HAP-1 (cell line): ENCODE measurements around the gene ALK.

ENCODE experiments used
- DNase-seq, 2 experiments: peaks; one replicate each; pipeline ENCODE4 v3.0.0-alpha.2; 2016 to 2020; ENCODE audit warnings: low spot score in 2 of 2
- H3K27me3 ChIP-seq: fragments of 250-450 bp; sonication (Bioruptor Pico); 2 replicates; pipeline ENCODE4 v1.5.1; 2020; ENCODE audit warnings: low read depth, mild to moderate bottlenecking, moderate library complexity
- H3K36me3 ChIP-seq: fragments of 250-450 bp; sonication (Bioruptor Pico); replicated peaks from 2 replicates; pipeline ENCODE4 v1.5.1; 2020; ENCODE audit warnings: mild to moderate bottlenecking
- H3K4me1 ChIP-seq: fragments of 250-450 bp; sonication (Bioruptor Pico); 2 replicates; pipeline ENCODE4 v1.5.1; 2020; ENCODE audit warnings: mild to moderate bottlenecking
- H3K4me3 ChIP-seq: fragments of 250-450 bp; sonication (Bioruptor Pico); 2 replicates; pipeline ENCODE4 v1.5.1; 2020; ENCODE audit warnings: mild to moderate bottlenecking, moderate library complexity
- H3K9me3 ChIP-seq: fragments of 250-450 bp; sonication (Bioruptor Pico); 2 replicates; pipeline ENCODE4 v1.5.1; 2020; ENCODE audit warnings: mild to moderate bottlenecking, moderate library complexity
- in situ Hi-C: fragments of 300-500 bp; cut with MboI; formaldehyde crosslinking; loops from 3 replicates; pipeline ENCODE4 v1.14.3; 2020; ENCODE audit warnings: low sequenced_read_pairs, inconsistent platforms, mixed read lengths

The ALK gene

DNA sequence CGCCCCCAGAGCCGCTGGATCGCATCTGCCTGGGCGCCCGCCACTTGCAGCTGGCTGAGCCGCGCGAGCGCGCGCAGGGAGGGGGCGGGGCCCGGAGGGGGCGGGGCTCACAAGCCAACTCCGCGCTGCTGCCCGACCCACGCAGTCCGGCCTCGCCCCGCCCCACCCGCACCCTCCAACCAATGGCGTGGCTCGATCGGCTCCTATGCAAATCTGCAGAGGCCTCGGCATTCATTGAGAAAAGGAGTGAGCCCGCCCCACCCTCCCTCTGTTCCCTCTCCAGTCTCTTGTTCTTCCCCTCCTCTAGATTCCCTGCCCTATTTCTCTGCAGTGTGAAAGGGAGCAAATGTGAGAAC is at the start of gene ALK:
TSS of gene ALK (minus strand) at position 27 of the 356 bp plus-strand sequence. CDS start 927 bp downstream, outside the sequence.
- in situ Hi-C loops: loop anchor here (10.0 kb wide), 2 partner anchors 103 to 967 kb away; no protein-coding TSS in a partner anchor

DNA sequence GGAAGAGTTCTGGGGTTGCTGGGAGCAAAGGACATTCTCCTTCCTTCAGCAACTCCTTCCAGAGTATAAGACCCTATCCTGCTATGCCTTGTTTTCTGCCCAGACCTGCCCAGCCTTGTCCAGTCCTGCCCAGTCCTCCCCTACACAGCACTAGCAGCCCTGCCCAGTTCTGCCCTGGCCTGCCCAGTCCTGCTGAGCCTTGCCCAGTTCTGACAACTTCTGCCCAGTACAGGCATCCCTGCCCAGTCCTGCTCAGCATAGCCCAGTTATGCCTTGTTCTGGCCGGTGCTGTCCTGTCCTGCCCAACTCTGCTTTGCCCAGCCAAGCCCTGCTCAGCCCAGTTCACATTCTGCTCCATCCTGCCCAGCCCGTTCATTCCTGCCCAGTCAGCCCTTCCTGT is 44.9 kb upstream of the ALK start:
- no peak overlapping the region for H3K4me3 ChIP-seq
- DNase-seq: no peak
- H3K36me3 ChIP-seq: no peaks in the 10 kb centered on the region
- no peaks in the 10 kb centered on the region for H3K4me1 ChIP-seq
- in situ Hi-C loops: no loop called here
- H3K9me3 ChIP-seq: no peaks in the 10 kb centered on the region
- H3K27me3 ChIP-seq: peaks cover 12% of the 10 kb centered on the region

More for the DNA sequence above, at the start of gene ALK:
- no peaks in the 10 kb centered on the region for H3K36me3 ChIP-seq
- H3K27me3 ChIP-seq: peaks cover 20% of the 10 kb centered on the region
- no peaks in the 10 kb centered on the region for H3K4me1 ChIP-seq
- H3K4me3 ChIP-seq: peak within 1 kb of the TSS; percentile 14
- DNase-seq: peak; percentile 85 to 95
- H3K9me3 ChIP-seq: no peaks in the 10 kb centered on the region

DNA sequence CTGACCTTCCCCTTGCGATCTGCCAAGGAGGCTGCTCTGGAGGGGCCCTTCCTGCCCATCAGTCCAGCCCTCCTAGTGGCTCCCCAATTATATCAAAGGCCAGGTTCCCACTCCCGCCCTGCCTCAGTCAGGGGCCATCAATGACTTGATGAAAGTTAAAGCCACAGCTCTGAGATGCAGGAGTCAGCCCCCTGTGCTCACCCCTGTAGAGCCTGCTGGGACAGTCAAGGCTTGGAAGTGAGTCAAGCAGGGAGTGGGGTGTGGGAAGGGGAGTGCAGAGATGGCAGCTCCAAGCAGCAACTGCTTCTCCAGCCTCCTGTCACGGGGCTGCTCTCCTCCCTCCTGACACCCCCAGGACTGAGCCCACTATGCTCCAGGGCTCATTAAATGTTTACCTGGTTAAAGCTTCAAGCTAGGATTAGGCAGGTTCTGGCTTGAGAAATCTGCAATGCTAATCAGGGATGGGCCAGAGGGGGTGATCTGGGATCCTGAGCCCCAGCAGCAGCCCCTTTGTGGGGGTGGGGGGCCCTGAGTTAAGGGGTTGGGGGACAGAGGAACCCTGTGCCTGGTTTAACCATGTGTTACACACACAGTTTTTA is 42.7 kb upstream of the ALK start:
- H3K36me3 ChIP-seq: no peaks in the 10 kb centered on the region
- peaks cover 12% of the 10 kb centered on the region for H3K27me3 ChIP-seq
- in situ Hi-C loops: no loop called here

DNA sequence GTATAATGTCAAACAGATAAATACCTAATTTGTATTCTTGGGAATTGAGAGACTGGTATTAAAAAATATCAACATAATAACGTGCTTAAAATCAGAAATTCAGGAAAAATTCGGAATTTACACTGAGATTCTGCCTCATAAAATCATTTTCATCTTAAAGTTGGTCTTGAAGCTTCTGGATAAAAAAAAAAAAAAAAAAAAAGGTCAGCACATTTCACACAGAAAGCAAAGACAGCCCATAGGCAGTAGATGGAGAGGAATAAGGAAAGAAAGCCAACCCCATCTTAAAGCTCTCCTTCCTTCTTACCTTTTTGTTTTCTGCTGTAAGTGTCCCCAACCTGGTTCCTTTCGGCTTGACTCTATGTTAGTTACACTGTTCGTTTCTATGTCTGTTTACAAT is 41.5 kb upstream of the ALK start:
- in situ Hi-C loops: no loop called here
- DNase-seq: no peak
- Histone ChIP-seq H3K4me3 (no peak overlapping the region), H3K36me3 (no peaks in the 10 kb centered on the region), H3K9me3 (no peaks in the 10 kb centered on the region), H3K4me1 (no peaks in the 10 kb centered on the region), H3K27me3 (peaks cover 12% of the 10 kb centered on the region)

More for the DNA sequence above, 42.7 kb upstream of the ALK start:
- H3K4me3 ChIP-seq: no peak overlapping the region
- H3K4me1 ChIP-seq: no peaks in the 10 kb centered on the region
- H3K9me3 ChIP-seq: no peaks in the 10 kb centered on the region
- DNase-seq: no peak

DNA sequence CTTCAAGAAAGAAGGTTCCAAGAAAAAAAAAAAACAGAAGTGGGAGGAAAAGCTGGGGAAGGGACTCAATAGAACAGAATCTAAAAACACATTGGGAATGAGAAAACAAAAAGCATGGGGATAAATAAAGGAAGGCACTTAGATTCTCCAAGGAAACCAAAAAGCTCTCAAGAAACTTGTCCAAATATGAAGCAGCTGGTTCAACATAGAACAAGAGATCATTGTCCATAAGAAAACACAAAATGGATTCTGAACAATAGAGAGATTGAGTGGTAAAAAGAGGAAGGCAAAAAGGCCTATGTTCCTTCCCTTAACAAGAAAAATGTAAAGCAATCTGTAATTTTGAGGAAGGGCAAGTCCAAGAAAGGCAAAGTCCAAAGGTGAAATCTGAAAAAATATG is 32.9 kb upstream of the ALK start:
- no peak for DNase-seq
- in situ Hi-C loops: no loop called here
- Histone ChIP-seq H3K36me3 (no peaks in the 10 kb centered on the region), H3K4me1 (no peaks in the 10 kb centered on the region), H3K9me3 (no peaks in the 10 kb centered on the region), H3K27me3 (no peaks in the 10 kb centered on the region), H3K4me3 (no peak overlapping the region)

DNA sequence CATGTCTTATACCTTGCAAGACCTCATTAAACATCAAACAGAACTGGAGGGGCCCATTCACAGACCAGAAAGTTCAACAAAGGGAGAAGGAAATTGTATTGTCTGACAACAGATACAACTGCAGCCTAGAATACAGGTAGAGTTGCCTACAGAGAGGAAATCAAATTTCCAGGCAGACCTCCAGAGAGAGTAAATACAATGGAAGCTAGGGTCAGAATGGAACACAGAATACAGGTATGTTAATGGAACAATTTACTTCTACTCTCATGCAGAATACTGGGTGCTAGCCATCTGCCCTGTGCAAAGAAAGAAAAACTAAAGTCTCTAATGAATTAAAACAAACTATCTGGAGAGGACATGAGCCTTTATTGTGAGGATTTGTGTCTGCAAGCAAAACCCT is 31.6 kb upstream of the ALK start:
- no peak for DNase-seq
- Histone ChIP-seq H3K4me3 (no peak overlapping the region), H3K4me1 (no peaks in the 10 kb centered on the region), H3K27me3 (no peaks in the 10 kb centered on the region), H3K9me3 (no peaks in the 10 kb centered on the region), H3K36me3 (no peaks in the 10 kb centered on the region)
- in situ Hi-C loops: no loop called here

DNA sequence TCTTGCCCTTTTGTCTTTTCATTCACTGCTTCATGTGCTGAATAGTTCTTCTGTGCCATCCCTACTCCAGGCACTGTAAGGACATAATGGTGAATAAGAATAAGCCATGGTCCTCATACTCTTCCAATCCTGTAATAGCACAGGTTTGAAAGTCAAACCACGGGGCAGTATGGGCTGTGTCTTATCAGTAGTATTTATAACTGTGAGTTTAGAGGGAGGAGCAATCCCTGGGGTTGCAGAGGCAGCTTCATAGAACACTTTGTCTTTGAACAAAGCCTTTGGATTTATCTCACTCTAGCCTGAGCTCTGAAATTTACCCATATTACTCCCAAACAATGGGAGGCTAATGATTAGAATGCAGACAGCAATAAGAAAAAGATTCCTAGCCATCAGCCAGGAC is 30.2 kb upstream of the ALK start:
- in situ Hi-C loops: no loop called here
- Histone ChIP-seq H3K36me3 (no peaks in the 10 kb centered on the region), H3K9me3 (no peaks in the 10 kb centered on the region), H3K27me3 (no peaks in the 10 kb centered on the region), H3K4me3 (no peak overlapping the region), H3K4me1 (no peaks in the 10 kb centered on the region)
- DNase-seq: no peak

DNA sequence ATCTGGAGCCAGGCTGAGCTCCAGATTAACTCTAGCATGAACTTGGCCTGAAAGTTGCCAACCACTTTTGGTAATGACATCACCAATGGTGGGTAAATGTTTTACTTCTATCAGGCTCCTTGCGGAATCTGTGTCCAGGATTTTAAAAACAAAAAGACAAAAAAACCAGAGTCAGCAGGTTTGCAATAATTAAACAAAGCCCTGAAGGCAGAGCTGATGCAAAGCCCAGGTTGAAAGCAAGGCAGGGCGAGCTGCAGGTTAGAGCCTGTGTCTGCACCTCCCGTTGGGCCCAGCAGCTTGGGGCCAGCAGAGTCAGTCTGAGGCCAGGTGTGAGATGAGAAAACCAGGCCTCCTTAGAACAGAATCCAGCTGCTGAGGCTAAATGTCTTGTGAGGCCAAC is 29.1 kb upstream of the ALK start:
- in situ Hi-C loops: no loop called here
- Histone ChIP-seq H3K4me1 (no peaks in the 10 kb centered on the region), H3K9me3 (no peaks in the 10 kb centered on the region), H3K27me3 (no peaks in the 10 kb centered on the region), H3K4me3 (no peak overlapping the region), H3K36me3 (no peaks in the 10 kb centered on the region)
- no peak for DNase-seq

DNA sequence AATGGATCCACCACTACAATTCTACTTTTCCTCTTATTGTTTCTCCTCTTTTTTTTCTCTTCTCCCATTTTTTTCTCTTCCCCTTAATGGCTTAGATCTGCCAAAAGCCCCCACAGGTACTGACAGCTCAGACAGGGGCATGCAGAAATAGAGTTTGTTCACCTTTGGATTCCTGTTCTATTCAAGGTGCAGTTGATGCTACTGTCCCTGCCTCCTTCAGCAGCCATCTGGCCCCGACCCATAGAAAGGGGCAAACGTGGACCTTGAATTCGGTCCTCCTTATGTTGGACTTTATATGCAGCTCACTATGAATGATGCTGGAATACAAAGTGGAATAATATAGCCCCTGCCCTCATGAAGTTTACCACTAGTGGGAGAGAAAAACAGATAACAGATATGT is 27.7 kb upstream of the ALK start:
- in situ Hi-C loops: no loop called here
- Histone ChIP-seq H3K36me3 (no peaks in the 10 kb centered on the region), H3K9me3 (no peaks in the 10 kb centered on the region), H3K4me3 (no peak overlapping the region), H3K4me1 (no peaks in the 10 kb centered on the region), H3K27me3 (no peaks in the 10 kb centered on the region)
- no peak for DNase-seq

DNA sequence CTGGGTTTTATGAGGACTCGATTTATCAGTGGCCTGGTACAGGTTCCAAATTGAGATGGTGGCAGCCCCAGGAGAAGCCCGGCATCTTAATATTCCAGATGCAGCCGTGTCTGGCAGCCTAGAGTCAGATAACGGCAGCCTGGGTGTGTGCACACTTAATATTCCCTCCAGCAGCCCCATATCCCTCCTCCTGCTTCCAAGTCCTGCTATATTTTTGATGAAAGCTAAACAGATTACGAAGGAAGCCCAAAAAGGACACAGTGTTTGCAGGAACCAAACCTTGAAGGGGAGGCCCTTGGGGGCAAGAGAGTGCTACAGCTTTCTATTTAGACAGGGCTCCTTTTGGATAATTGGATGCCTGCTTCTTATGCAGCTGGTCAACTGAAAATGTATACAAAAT is 25.1 kb upstream of the ALK start:
- no peaks in the 10 kb centered on the region for H3K36me3 ChIP-seq
- no peak for DNase-seq
- in situ Hi-C loops: no loop called here
- H3K4me1 ChIP-seq: no peaks in the 10 kb centered on the region
- no peaks in the 10 kb centered on the region for H3K27me3 ChIP-seq
- no peaks in the 10 kb centered on the region for H3K9me3 ChIP-seq
- H3K4me3 ChIP-seq: no peak overlapping the region

DNA sequence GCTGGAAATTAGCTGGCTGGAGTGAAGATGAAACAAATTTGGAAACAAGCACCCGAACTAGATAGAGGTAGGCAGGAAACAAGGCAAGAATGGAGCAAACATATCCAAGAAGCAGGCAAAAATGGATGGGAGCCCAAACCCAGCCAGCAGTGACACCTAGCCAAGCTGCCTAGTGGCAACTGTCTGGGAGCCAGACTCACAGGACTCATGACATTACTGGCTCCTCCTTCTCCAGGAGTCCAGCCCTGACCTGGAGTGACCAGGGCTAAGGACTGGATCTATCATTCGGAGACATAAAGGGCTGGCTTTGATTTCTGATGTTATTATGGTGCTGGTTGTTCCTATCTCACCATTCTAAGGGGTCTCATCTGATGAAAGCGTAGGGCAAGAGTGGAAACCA is 21.3 kb upstream of the ALK start:
- in situ Hi-C loops: no loop called here
- no peak overlapping the region for H3K4me3 ChIP-seq
- no peaks in the 10 kb centered on the region for H3K36me3 ChIP-seq
- no peaks in the 10 kb centered on the region for H3K9me3 ChIP-seq
- no peak for DNase-seq
- H3K4me1 ChIP-seq: no peaks in the 10 kb centered on the region
- no peaks in the 10 kb centered on the region for H3K27me3 ChIP-seq

DNA sequence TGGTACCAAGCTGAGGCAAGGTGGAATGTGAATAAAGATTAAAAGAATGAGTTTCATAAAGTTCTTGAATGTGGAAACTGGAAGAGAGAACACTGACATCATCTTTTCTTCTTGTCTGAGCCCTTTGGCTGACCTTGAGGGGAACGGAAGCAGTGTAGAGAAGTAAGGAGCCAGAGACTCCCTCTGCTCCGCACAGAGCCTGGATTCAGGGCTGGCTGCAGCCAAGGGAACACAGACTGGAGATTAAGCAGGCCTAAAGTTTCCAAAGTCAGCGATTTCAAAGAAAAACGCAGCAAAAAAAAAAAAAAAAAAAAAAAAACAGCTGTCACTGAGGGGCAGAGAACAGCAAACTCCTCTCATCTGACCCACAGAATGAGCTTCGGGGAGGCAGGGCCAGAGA is 19.3 kb upstream of the ALK start:
- Histone ChIP-seq H3K4me3 (no peak overlapping the region), H3K36me3 (no peaks in the 10 kb centered on the region), H3K9me3 (no peaks in the 10 kb centered on the region), H3K27me3 (no peaks in the 10 kb centered on the region), H3K4me1 (no peaks in the 10 kb centered on the region)
- in situ Hi-C loops: no loop called here
- no peak for DNase-seq

DNA sequence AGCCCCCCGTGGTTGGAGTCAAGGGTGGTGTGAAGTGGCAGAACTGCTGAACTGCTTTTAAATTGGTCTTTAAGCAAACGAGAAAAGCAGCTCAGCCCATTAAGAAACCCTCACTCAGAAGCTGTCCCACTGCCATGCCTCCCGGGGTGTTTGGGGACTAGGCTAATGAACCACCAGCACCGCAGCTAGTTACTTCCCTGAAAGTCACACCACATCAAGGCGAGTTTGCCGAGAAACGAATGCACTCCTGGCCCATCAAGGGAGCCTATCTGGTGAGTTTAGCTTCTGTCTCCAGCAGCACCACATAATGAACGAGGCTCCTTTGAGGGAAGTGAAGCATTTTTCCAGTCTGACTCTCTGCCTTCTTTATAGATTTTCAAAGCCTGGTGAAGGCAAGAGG is 14.6 kb upstream of the ALK start:
- Histone ChIP-seq H3K36me3 (no peaks in the 10 kb centered on the region), H3K4me1 (no peaks in the 10 kb centered on the region), H3K4me3 (no peak overlapping the region), H3K27me3 (peaks cover 5% of the 10 kb centered on the region; the same call in 1 of the 2 replicates), H3K9me3 (no peaks in the 10 kb centered on the region)
- in situ Hi-C loops: no loop called here
- no peak for DNase-seq

DNA sequence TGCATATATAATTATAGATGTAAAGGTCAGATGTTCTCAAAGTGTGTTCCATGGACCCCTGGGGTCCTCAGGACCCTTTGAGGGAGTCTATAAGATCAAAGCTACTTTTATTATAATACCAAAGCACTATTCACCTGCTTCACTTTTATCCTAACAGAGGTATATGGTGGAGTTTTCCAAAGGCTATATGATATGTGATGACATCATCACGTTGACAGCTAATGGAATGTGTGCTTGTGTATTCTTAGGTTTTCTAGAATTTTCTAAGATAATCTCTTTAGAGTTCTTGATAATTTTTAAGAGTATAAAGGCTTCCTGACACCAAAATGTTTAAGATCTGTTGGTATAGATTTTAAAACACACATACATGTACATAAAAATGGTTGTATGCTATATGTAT is 10.4 kb upstream of the ALK start:
- in situ Hi-C loops: no loop called here

DNA sequence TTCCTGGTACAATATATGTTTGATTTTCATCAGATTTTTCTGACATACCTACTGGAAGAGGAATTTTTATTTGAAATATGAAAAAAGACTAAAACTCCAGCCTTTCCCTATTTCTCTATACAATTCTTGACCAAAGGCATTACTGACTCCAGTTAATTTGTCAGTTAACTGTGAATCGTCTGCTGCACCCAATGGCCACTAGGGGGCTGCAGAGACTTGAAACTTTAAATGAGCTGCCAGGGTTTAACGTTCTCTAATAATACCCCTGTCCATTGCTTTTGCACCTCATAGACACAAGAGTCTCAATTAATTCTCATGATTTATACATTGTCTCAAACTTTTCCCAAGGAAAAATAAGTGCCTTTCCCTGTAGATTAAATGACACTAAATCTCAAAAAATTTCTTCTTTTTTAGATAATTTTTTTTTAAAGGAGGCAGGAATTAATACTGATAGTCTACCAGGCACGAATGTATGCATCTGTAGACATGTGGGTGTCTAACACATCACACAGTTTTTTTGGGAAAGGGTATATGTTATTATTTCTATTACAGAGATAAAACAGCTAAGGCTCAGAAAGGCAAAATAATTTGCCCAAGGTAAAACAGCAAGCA is 1.8 kb upstream of the ALK start:
- in situ Hi-C loops: loop anchor here (10.0 kb wide), 2 partner anchors 102 to 968 kb away; no protein-coding TSS in a partner anchor
- H3K36me3 ChIP-seq: no peaks in the 10 kb centered on the region
- DNase-seq: peak; percentile 32 to 70
- peaks cover 20% of the 10 kb centered on the region for H3K27me3 ChIP-seq
- H3K4me3 ChIP-seq: no peak overlapping the region
- H3K4me1 ChIP-seq: no peaks in the 10 kb centered on the region
- no peaks in the 10 kb centered on the region for H3K9me3 ChIP-seq

More for the DNA sequence above, 10.4 kb upstream of the ALK start:
- DNase-seq: no peak
- H3K36me3 ChIP-seq: no peaks in the 10 kb centered on the region
- H3K9me3 ChIP-seq: no peaks in the 10 kb centered on the region
- peaks cover 5% of the 10 kb centered on the region; the same call in 1 of the 2 replicates for H3K27me3 ChIP-seq
- no peaks in the 10 kb centered on the region for H3K4me1 ChIP-seq
- H3K4me3 ChIP-seq: no peak overlapping the region
